ENCODE results near the gene KRT33A. TPM values are rescaled to one million over a fixed set of nuclear protein-coding genes. Genes with fewer than 3 reads are reported as not detected.

Gene KRT33A
- total RNA-seq, 1 donor from 2014 or later = not detected

Other genes with a start within 250 kb of the KRT33A start
- gene KRTAP4-16, start 248.6 kb downstream of the KRT33A start, total RNA-seq = not detected
- not detected for gene KRTAP4-9, start 245.4 kb downstream of the KRT33A start, total RNA-seq
- gene KRTAP4-11, start 232.5 kb downstream of the KRT33A start, total RNA-seq = not detected
- gene KRTAP4-12, start 226.6 kb downstream of the KRT33A start, total RNA-seq = not detected
- not detected for gene KRTAP4-6, start 210.3 kb downstream of the KRT33A start, total RNA-seq
- gene KRTAP4-5, start 201.0 kb downstream of the KRT33A start, total RNA-seq = not detected
- not detected for gene KRTAP4-4, start 190.1 kb downstream of the KRT33A start, total RNA-seq
- gene KRTAP4-3, start 182.6 kb downstream of the KRT33A start, total RNA-seq = not detected
- gene KRTAP4-2, start 172.6 kb downstream of the KRT33A start, total RNA-seq = not detected
- not detected for gene KRTAP4-1, start 165.9 kb downstream of the KRT33A start, total RNA-seq
- gene KRTAP9-1, start 160.9 kb downstream of the KRT33A start, total RNA-seq = not detected
- gene KRTAP9-2, start 124.2 kb downstream of the KRT33A start, total RNA-seq = not detected
- not detected for gene KRTAP9-3, start 118.4 kb downstream of the KRT33A start, total RNA-seq
- gene KRTAP9-8, start 112.8 kb downstream of the KRT33A start, total RNA-seq = not detected
- not detected for gene KRTAP9-4, start 101.1 kb downstream of the KRT33A start, total RNA-seq
- gene KRTAP9-9, start 95.4 kb downstream of the KRT33A start, total RNA-seq = not detected
- gene KRTAP9-6, start 85.5 kb downstream of the KRT33A start, total RNA-seq = not detected
- gene KRTAP9-7, start 75.1 kb downstream of the KRT33A start, total RNA-seq = not detected
- gene KRTAP29-1, start 48.0 kb downstream of the KRT33A start, total RNA-seq = not detected
- not detected for gene KRTAP16-1, start 41.5 kb downstream of the KRT33A start, total RNA-seq
- gene KRTAP17-1, start 35.1 kb downstream of the KRT33A start, total RNA-seq = not detected
- not detected for gene KRT33B, start 19.0 kb upstream of the KRT33A start, total RNA-seq
- gene KRT34, start 31.5 kb upstream of the KRT33A start, total RNA-seq = not detected
- not detected for gene KRT31, start 46.8 kb upstream of the KRT33A start, total RNA-seq
- gene KRT37, start 73.8 kb upstream of the KRT33A start, total RNA-seq = not detected
- not detected for gene KRT38, start 90.2 kb upstream of the KRT33A start, total RNA-seq
- gene KRT32, start 116.6 kb upstream of the KRT33A start, total RNA-seq = 0.22 TPM
- not detected for gene KRT35, start 130.3 kb upstream of the KRT33A start, total RNA-seq
- not detected for gene KRT36, start 139.1 kb upstream of the KRT33A start, total RNA-seq
- not detected for gene KRT13, start 154.8 kb upstream of the KRT33A start, total RNA-seq
- not detected for gene KRT15, start 168.1 kb upstream of the KRT33A start, total RNA-seq
- gene KRT19, start 177.5 kb upstream of the KRT33A start, total RNA-seq = 0.60 TPM
- not detected for gene KRT9, start 221.2 kb upstream of the KRT33A start, total RNA-seq
- gene KRT14, start 236.1 kb upstream of the KRT33A start, total RNA-seq = not detected

All from left ventricle myocardium inferior (tissue), 1 donor.